ENCODE results near the gene IKZF2.

IKZF2 gene

DNA sequence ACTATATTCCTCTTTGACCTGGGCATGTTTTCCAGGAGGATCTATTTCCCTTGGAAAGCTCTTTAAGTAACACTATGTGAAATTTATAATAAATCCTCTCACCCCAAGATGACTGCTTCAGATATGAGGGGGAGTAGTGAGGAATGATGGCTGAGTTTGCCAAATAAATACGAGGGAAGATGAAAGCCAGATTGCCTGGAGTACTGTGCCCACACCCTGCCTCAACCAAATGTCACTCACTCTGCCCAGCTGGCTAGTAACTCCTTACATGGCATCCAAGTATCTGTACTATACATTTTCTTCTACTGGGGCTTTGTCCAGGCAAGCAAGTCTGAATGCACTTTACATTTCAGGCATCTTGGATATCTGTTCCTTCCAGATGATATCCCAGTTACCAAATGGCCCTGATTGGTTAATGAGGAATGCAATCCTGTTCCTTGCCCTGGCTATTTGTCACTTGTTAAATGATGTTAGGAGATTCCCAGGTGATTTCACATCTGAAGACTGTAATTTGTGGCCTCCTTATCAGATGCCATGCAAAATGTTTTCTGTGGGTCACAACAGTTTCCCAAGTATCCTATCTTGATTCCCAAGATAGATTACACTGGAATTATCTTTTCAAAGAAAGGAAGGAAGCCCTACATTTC is 191.8 kb downstream of the IKZF2 start:
- H4K20me1 ChIP-seq (ENCODE audit: insufficient read depth, low read length), result no peaks in the 10 kb centered on the region
- H3K79me2 ChIP-seq (ENCODE audit: low read length), result no peaks in the 10 kb centered on the region
- H3K36me3 ChIP-seq (replicated peaks; ENCODE audit: insufficient read depth, low read length), result no peaks in the 10 kb centered on the region
- no peak overlapping the region for H3K4me3 ChIP-seq (ENCODE audit: low read length)
- no peaks in the 10 kb centered on the region for H3K27me3 ChIP-seq (replicated peaks; ENCODE audit: insufficient read depth, low read length)
- H3K27ac ChIP-seq (ENCODE audit: low read length), result no peak overlapping the region
- no peaks in the 10 kb centered on the region for H3K9me2 ChIP-seq (replicated peaks; ENCODE audit: insufficient read depth, low read length)
- no peaks in the 10 kb centered on the region for H3F3A ChIP-seq (ENCODE audit: insufficient read depth, low read length)
- H3K4me1 ChIP-seq (ENCODE audit: low read length), result no peaks in the 10 kb centered on the region
- no peak overlapping the region for H3K4me2 ChIP-seq (ENCODE audit: low read depth, low read length)
- H2AFZ ChIP-seq (ENCODE audit: low read length), result no peak overlapping the region
- H3K9ac ChIP-seq (ENCODE audit: low read length), result no peak overlapping the region
- no peak for TF ChIP-seq EZH2 (optimal IDR thresholded peaks at IDR 0.05; ENCODE audit: low read depth, low read length)
- TF ChIP-seq EZH2phosphoT487 (IDR thresholded peaks at IDR 0.05; ENCODE audit: low read length), result no peak
- TF ChIP-seq, protein P1, sequence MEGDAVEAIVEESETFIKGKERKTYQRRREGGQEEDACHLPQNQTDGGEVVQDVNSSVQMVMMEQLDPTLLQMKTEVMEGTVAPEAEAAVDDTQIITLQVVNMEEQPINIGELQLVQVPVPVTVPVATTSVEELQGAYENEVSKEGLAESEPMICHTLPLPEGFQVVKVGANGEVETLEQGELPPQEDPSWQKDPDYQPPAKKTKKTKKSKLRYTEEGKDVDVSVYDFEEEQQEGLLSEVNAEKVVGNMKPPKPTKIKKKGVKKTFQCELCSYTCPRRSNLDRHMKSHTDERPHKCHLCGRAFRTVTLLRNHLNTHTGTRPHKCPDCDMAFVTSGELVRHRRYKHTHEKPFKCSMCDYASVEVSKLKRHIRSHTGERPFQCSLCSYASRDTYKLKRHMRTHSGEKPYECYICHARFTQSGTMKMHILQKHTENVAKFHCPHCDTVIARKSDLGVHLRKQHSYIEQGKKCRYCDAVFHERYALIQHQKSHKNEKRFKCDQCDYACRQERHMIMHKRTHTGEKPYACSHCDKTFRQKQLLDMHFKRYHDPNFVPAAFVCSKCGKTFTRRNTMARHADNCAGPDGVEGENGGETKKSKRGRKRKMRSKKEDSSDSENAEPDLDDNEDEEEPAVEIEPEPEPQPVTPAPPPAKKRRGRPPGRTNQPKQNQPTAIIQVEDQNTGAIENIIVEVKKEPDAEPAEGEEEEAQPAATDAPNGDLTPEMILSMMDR (IDR thresholded peaks at IDR 0.05; ENCODE audit: low read length), result no peak
- no peaks in the 10 kb centered on the region for H3K9me3 ChIP-seq (replicated peaks; ENCODE audit: insufficient read depth, low read length)
- DNase-seq, result no peak

DNA sequence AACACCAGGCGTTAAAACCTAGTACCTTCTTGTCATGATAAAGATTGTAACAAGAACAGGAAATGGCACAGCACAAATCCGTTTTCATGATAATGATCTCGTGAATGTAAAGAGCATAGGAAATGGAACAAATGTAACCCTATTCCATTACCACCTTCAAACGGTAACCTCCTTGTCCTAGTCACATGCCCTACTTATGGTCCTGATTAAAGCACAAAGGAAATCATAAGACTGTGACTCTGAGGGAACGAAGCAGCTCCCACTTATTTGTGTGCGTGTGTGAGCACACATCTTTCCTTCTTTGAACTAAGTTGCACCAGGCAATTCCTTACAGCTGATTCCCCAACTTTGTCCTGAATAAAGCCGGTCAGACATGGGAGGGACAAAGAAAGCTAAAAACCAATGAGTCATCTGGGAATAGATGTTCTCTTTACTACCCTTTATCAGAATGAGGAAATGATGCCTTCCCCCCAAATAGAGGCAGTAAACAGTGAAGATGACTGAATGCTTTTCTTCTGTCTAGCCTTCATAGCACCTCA is 192.6 kb downstream of the IKZF2 start:
- H3K4me3 ChIP-seq (ENCODE audit: low read length), result no peak overlapping the region
- TF ChIP-seq EZH2 (optimal IDR thresholded peaks at IDR 0.05; ENCODE audit: low read depth, low read length), result no peak
- TF ChIP-seq, protein P1 (IDR thresholded peaks at IDR 0.05; ENCODE audit: low read length), result no peak
- no peak for TF ChIP-seq EZH2phosphoT487 (IDR thresholded peaks at IDR 0.05; ENCODE audit: low read length)
- H3K9ac ChIP-seq (ENCODE audit: low read length), result no peak overlapping the region
- no peaks in the 10 kb centered on the region for H3F3A ChIP-seq (ENCODE audit: insufficient read depth, low read length)
- H3K79me2 ChIP-seq (ENCODE audit: low read length), result no peaks in the 10 kb centered on the region
- H3K4me1 ChIP-seq (ENCODE audit: low read length), result no peaks in the 10 kb centered on the region
- no peak for DNase-seq
- H3K27me3 ChIP-seq (replicated peaks; ENCODE audit: insufficient read depth, low read length), result no peaks in the 10 kb centered on the region
- H3K9me2 ChIP-seq (replicated peaks; ENCODE audit: insufficient read depth, low read length), result no peaks in the 10 kb centered on the region
- H3K36me3 ChIP-seq (replicated peaks; ENCODE audit: insufficient read depth, low read length), result no peaks in the 10 kb centered on the region
- H4K20me1 ChIP-seq (ENCODE audit: insufficient read depth, low read length), result no peaks in the 10 kb centered on the region
- no peaks in the 10 kb centered on the region for H3K9me3 ChIP-seq (replicated peaks; ENCODE audit: insufficient read depth, low read length)
- H2AFZ ChIP-seq (ENCODE audit: low read length), result no peak overlapping the region
- H3K4me2 ChIP-seq (ENCODE audit: low read depth, low read length), result no peak overlapping the region
- no peak overlapping the region for H3K27ac ChIP-seq (ENCODE audit: low read length)

DNA sequence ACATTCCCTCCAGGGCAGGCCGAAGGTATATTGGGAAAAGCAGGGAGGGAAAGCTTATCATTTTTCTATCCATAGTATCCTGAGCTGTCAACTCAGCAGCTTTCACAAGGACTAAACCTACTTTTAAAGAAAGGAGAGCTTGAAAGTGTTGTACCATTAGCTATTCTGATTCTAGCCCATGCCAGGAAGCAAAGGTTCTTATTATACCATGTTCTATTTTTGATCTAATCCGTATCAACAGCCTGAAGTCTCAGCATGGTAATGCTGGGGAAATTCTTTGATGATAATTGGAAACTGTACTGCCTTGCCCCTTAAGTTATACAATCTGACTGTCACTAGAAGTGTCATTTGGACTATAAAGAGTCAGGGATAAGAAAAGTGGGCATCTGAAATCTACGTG is 193.3 kb downstream of the IKZF2 start:
- no peak for DNase-seq
- Histone ChIP-seq H4K20me1 (ENCODE audit: insufficient read depth, low read length) (no peaks in the 10 kb centered on the region), H3F3A (ENCODE audit: insufficient read depth, low read length) (no peaks in the 10 kb centered on the region), H3K4me2 (ENCODE audit: low read depth, low read length) (no peak overlapping the region), H3K4me1 (ENCODE audit: low read length) (no peaks in the 10 kb centered on the region), H3K9me2 (replicated peaks; ENCODE audit: insufficient read depth, low read length) (no peaks in the 10 kb centered on the region), H3K27ac (ENCODE audit: low read length) (no peak overlapping the region), H3K36me3 (replicated peaks; ENCODE audit: insufficient read depth, low read length) (no peaks in the 10 kb centered on the region), H2AFZ (ENCODE audit: low read length) (no peak overlapping the region), H3K79me2 (ENCODE audit: low read length) (no peaks in the 10 kb centered on the region), H3K4me3 (ENCODE audit: low read length) (no peak overlapping the region), H3K9me3 (replicated peaks; ENCODE audit: insufficient read depth, low read length) (no peaks in the 10 kb centered on the region), H3K27me3 (replicated peaks; ENCODE audit: insufficient read depth, low read length) (no peaks in the 10 kb centered on the region), H3K9ac (ENCODE audit: low read length) (no peak overlapping the region)
- TF ChIP-seq EZH2 (optimal IDR thresholded peaks at IDR 0.05; ENCODE audit: low read depth, low read length), result no peak
- no peak for TF ChIP-seq EZH2phosphoT487 (IDR thresholded peaks at IDR 0.05; ENCODE audit: low read length)
- TF ChIP-seq, protein P1 (IDR thresholded peaks at IDR 0.05; ENCODE audit: low read length), result no peak

Measured in MM.1S (cell line).